Calu3 (cell line): ENCODE measurements around the gene TGM3. TPM values are rescaled to one million over a fixed set of nuclear protein-coding genes. Genes with fewer than 3 reads are reported as not detected.

Source experiments
- BruUV-seq: library from RNA; stranded (reverse); fragments of 400-500 nt; replicated peaks from 2 replicates; lab custom pipeline; 2021; lab: Mats Ljungman, UMichigan
- CTCF ChIA-PET: fragments of 300-600 bp; sonication (Branson Sonifier 250); formaldehyde crosslinking; loops from one replicate; lab custom pipeline; 2022; ENCODE audit warnings: antibody characterized with exemption; lab: Charles Lee
- DNase-seq: peaks from one replicate; pipeline ENCODE4 v3.0.0; 2022
- H3K27ac Mint-ChIP-seq: one replicate; pipeline ENCODE4 v1.8.0; 2022; ENCODE audit warnings: mixed read lengths; ENCODE audit not compliant: unreplicated experiment
- H3K27me3 Mint-ChIP-seq: one replicate; pipeline ENCODE4 v1.8.0; 2022; ENCODE audit warnings: mixed read lengths; ENCODE audit not compliant: unreplicated experiment
- H3K36me3 Mint-ChIP-seq: one replicate; pipeline ENCODE4 v1.8.0; 2022; ENCODE audit warnings: mild to moderate bottlenecking, moderate library complexity, mixed read lengths; ENCODE audit not compliant: insufficient read depth, unreplicated experiment
- H3K4me1 Mint-ChIP-seq: one replicate; pipeline ENCODE4 v1.8.0; 2022; ENCODE audit warnings: mild to moderate bottlenecking, low read depth, mixed read lengths; ENCODE audit not compliant: unreplicated experiment
- H3K4me3 Mint-ChIP-seq: one replicate; pipeline ENCODE4 v1.8.0; 2022; ENCODE audit warnings: mild to moderate bottlenecking, low read depth, moderate library complexity, mixed read lengths; ENCODE audit not compliant: unreplicated experiment
- H3K9me3 Mint-ChIP-seq: one replicate; pipeline ENCODE4 v1.8.0; 2022; ENCODE audit warnings: low read depth, mixed read lengths; ENCODE audit not compliant: unreplicated experiment
- CTCF ChIP-seq: fragments of 200-600 bp; IDR thresholded peaks from one replicate; pipeline ENCODE4 v1.8.0; 2022; ENCODE audit warnings: antibody characterized with exemption; ENCODE audit not compliant: unreplicated experiment
- intact Hi-C: fragments of 100-400 bp; cut with micrococcal nuclease; formaldehyde crosslinking; loops from one replicate; pipeline ENCODE4 v1.10.0; 2022; ENCODE audit not compliant: unreplicated experiment
- total RNA-seq: library from RNA; stranded (reverse); gene quantifications from 2 replicates; pipeline ENCODE4 v1.2.3, GENCODE V29; 2022

The TGM3 gene
- total RNA-seq, 1 experiment from 2014 or later: not detected

DNA sequence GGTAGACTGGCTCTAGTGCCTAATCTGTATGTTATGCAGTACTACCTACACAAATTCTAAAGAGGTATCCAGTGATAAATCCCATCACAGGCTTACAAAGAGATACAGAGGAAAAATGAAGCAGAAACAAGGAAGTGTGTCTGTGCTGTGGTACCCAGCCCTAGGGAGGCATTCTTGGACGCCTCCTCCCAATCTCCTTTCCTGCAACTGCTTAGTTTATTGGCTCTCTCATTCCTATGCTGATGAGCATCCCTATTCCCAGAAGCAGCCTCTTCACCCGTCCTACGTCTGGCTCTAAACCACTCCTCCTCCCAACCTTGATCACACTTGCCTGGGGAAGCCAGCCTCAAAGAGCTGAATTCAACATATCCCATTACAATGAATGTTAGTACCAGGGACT is 50.4 kb downstream of the TGM3 start:
- H3K27ac Mint-ChIP-seq: no peak overlapping the region
- CTCF ChIA-PET: no interaction called here

DNA sequence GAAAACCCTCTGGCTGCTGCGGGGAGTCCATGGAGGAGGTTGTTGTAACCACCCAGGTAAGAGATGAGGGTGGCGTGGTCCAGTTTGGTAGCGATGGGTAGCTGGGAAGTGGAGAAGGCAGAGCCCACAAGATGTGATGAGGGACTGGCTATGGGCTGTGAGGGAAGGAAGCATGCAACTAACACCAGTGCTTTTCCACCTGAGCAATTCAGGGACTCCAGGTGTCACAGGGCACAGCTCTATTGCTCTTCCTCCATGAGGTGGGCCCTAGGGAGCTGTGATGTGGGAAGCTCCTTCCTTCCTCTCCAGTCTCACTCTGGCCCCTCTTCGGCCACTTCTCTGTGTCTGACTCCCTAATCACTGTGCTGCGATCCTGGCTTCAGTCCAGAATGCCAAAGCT is 52.5 kb downstream of the TGM3 start:
- H3K4me1 Mint-ChIP-seq: no peaks in the 10 kb centered on the region
- BruUV-seq: no TSS peak
- H3K27ac Mint-ChIP-seq: no peak overlapping the region
- intact Hi-C loops: no loop called here
- peaks cover 38% of the 10 kb centered on the region for H3K27me3 Mint-ChIP-seq
- H3K9me3 Mint-ChIP-seq: no peaks in the 10 kb centered on the region
- no peak for DNase-seq
- H3K4me3 Mint-ChIP-seq: no peak overlapping the region
- CTCF ChIA-PET: interaction anchor here (0.6 kb wide), 1 partner anchor 789 kb away, joined by 3 read pairs; no protein-coding TSS in a partner anchor
- H3K36me3 Mint-ChIP-seq: no peaks in the 10 kb centered on the region
- no peak for TF ChIP-seq CTCF

More for the DNA sequence above, 50.4 kb downstream of the TGM3 start:
- no peaks in the 10 kb centered on the region for H3K9me3 Mint-ChIP-seq
- intact Hi-C loops: no loop called here
- BruUV-seq: no TSS peak
- H3K4me1 Mint-ChIP-seq: no peaks in the 10 kb centered on the region
- TF ChIP-seq CTCF: no peak
- DNase-seq: no peak
- no peak overlapping the region for H3K4me3 Mint-ChIP-seq
- peaks cover 52% of the 10 kb centered on the region for H3K27me3 Mint-ChIP-seq
- no peaks in the 10 kb centered on the region for H3K36me3 Mint-ChIP-seq

GRCh38 chr20:2349801-2350200 is 54.0 kb downstream of the TGM3 start:
- peaks cover 38% of the 10 kb centered on the region for H3K27me3 Mint-ChIP-seq
- H3K36me3 Mint-ChIP-seq: no peaks in the 10 kb centered on the region
- DNase-seq: no peak
- CTCF ChIA-PET: interaction anchor here (0.6 to 1.0 kb wide), 3 partner anchors 58 to 426 kb away, joined by 3 to 6 read pairs (median 3); no protein-coding TSS in a partner anchor
- H3K4me3 Mint-ChIP-seq: no peak overlapping the region
- no TSS peak for BruUV-seq
- H3K9me3 Mint-ChIP-seq: no peaks in the 10 kb centered on the region
- intact Hi-C loops: no loop called here
- no peaks in the 10 kb centered on the region for H3K4me1 Mint-ChIP-seq
- no peak for TF ChIP-seq CTCF
- no peak overlapping the region for H3K27ac Mint-ChIP-seq

GRCh38 chr20:2350606-2351005 is 54.8 kb downstream of the TGM3 start:
- no peak for DNase-seq
- no TSS peak for BruUV-seq
- Mint-ChIP-seq H3K9me3 (no peaks in the 10 kb centered on the region), H3K4me3 (no peak overlapping the region), H3K27ac (no peak overlapping the region), H3K36me3 (no peaks in the 10 kb centered on the region), H3K27me3 (peaks cover 32% of the 10 kb centered on the region), H3K4me1 (no peaks in the 10 kb centered on the region)
- intact Hi-C loops: no loop called here
- TF ChIP-seq CTCF: no peak
- CTCF ChIA-PET: interaction anchor here (0.6 kb wide), 1 partner anchor 281 kb away, joined by 3 read pairs; no protein-coding TSS in a partner anchor
